ENCODE data around the gene KARS1. TPM values are rescaled to one million over a fixed set of nuclear protein-coding genes. Genes with fewer than 3 reads are reported as not detected.

KARS1 gene
- total RNA-seq, 4 donors from 2014 or later = 82.9 to 105 (median 95.4) TPM

GRCh38 chr16:75621170-75621477 lies 26.3 kb downstream of the KARS1 start:
- Histone ChIP-seq H3K27me3 (no peaks in the 10 kb centered on the region), H3K4me1 (peaks cover 10 to 11% of the 10 kb centered on the region in 2 donors), H3K4me3 (replicated peaks in 1 of 3) (no peak overlapping the region), H3K36me3 (peaks cover 0 to 23% of the 10 kb centered on the region in 2 donors), H3K9me3 (no peaks in the 10 kb centered on the region), H3K27ac (no peak overlapping the region)
- TF ChIP-seq POLR2A (IDR thresholded peaks at IDR 0.05) (no peak), CTCF (IDR thresholded peaks at IDR 0.05) (no peak)
- no peak for DNase-seq
- intact Hi-C loops (cut with DNase I) = no loop called here
- WGBS, 2 donors = 40 to 43% methylated on average over 2 of the region's 2 CpGs

GRCh38 chr16:75620326-75621169 lies 26.9 kb downstream of the KARS1 start:
- Histone ChIP-seq H3K36me3 (peaks cover 0 to 23% of the 10 kb centered on the region in 2 donors), H3K27me3 (no peaks in the 10 kb centered on the region), H3K4me1 (peaks cover 10 to 11% of the 10 kb centered on the region in 2 donors), H3K4me3 (replicated peaks in 1 of 3) (no peak overlapping the region), H3K9me3 (no peaks in the 10 kb centered on the region), H3K27ac (no peak overlapping the region)
- no peak for TF ChIP-seq CTCF (IDR thresholded peaks at IDR 0.05)
- TF ChIP-seq POLR2A (IDR thresholded peaks at IDR 0.05) = no peak
- DNase-seq = no peak
- WGBS, 2 donors = 91 to 94% methylated on average over 18 to 20 of the region's 20 CpGs
- intact Hi-C loops (cut with DNase I) = no loop called here

- WGBS, 2 donors = 95 to 98% methylated on average over 2 of the region's 2 CpGs
- H3K36me3 ChIP-seq = peaks cover 0 to 29% of the 10 kb centered on the region in 2 donors
- intact Hi-C loops (cut with DNase I) = no loop called here
Observed at GRCh38 chr16:75618780-75619179, 28.7 kb downstream of the KARS1 start.

GRCh38 chr16:75617121-75617520 lies 30.3 kb downstream of the KARS1 start:
- WGBS, 2 donors = 85 to 92% methylated on average over 3 of the region's 3 CpGs
- H3K36me3 ChIP-seq = peaks cover 6 to 36% of the 10 kb centered on the region in 2 donors
- H3K27ac ChIP-seq = no peak overlapping the region

More at GRCh38 chr16:75618780-75619179, 28.7 kb downstream of the KARS1 start:
- no peak for DNase-seq
- H3K9me3 ChIP-seq = no peaks in the 10 kb centered on the region
- H3K4me3 ChIP-seq (replicated peaks in 1 of 3) = no peak overlapping the region
- TF ChIP-seq POLR2A (IDR thresholded peaks at IDR 0.05) (no peak), CTCF (IDR thresholded peaks at IDR 0.05) (no peak)
- H3K4me1 ChIP-seq = peaks cover 10 to 11% of the 10 kb centered on the region in 2 donors
- no peak overlapping the region for H3K27ac ChIP-seq
- H3K27me3 ChIP-seq = no peaks in the 10 kb centered on the region

More at GRCh38 chr16:75617121-75617520, 30.3 kb downstream of the KARS1 start:
- H3K27me3 ChIP-seq = no peaks in the 10 kb centered on the region
- H3K4me1 ChIP-seq = peaks cover 6 to 7% of the 10 kb centered on the region in 2 donors
- intact Hi-C loops (cut with DNase I) = no loop called here
- no peaks in the 10 kb centered on the region for H3K9me3 ChIP-seq
- no peak overlapping the region for H3K4me3 ChIP-seq (replicated peaks in 1 of 3)
- DNase-seq = no peak
- TF ChIP-seq CTCF (IDR thresholded peaks at IDR 0.05) = no peak
- TF ChIP-seq POLR2A (IDR thresholded peaks at IDR 0.05) = no peak
